Measurements from ENCODE around the gene PDIK1L. TPM values are rescaled to one million over a fixed set of nuclear protein-coding genes. Genes with fewer than 3 reads are reported as not detected.

PDIK1L gene
- total and polyA plus RNA-seq, 2 experiments from 2014 or later, result 2.6 to 16.8 TPM

- 39% methylated on average over 7 of the region's 7 CpGs for WGBS (ENCODE audit: low lambda C conversion rate, missing lambda C conversion rate)
- H3K4me1 ChIP-seq (ENCODE audit: insufficient read depth), result peaks cover 30% of the 10 kb centered on the region
These were observed 32.5 kb upstream of the PDIK1L start for GRCh38 chr1:26079178-26079563.

GRCh38 chr1:26079960-26080814, 31.4 kb upstream of the PDIK1L start:
- H3K27ac ChIP-seq, result peak overlapping the region; percentile 91
- WGBS (ENCODE audit: low lambda C conversion rate, missing lambda C conversion rate), result 60% methylated on average over 9 of the region's 9 CpGs
- H3K36me3 ChIP-seq (replicated peaks; ENCODE audit: insufficient read depth, low read depth), result no peaks in the 10 kb centered on the region

More at GRCh38 chr1:26079178-26079563, 32.5 kb upstream of the PDIK1L start:
- no peaks in the 10 kb centered on the region for H3K9me3 ChIP-seq (ENCODE audit: low read depth)
- no peaks in the 10 kb centered on the region for H3K27me3 ChIP-seq
- TF ChIP-seq CTCF (IDR thresholded peaks at IDR 0.05; ENCODE audit: poor library complexity) (no peak), EZH2phosphoT487 (IDR thresholded peaks at IDR 0.05; ENCODE audit: low read depth, severe bottlenecking, unreplicated experiment) (no peak), EZH2 (IDR thresholded peaks at IDR 0.05; ENCODE audit: borderline replicate concordance) (no peak)
- no peaks in the 10 kb centered on the region for H3K79me2 ChIP-seq
- no peaks in the 10 kb centered on the region for H3K36me3 ChIP-seq (replicated peaks; ENCODE audit: insufficient read depth, low read depth)
- peak overlapping the region; percentile 37 for H3K4me2 ChIP-seq
- H4K20me1 ChIP-seq (ENCODE audit: insufficient read depth, poor library complexity, severe bottlenecking), result no peaks in the 10 kb centered on the region
- H3K27ac ChIP-seq, result peak overlapping the region; percentile 91
- no peak overlapping the region for H3K4me3 ChIP-seq
- no peak for DNase-seq (ENCODE audit: low spot score)
- H3K9me2 ChIP-seq (replicated peaks; ENCODE audit: insufficient read depth), result no peaks in the 10 kb centered on the region
- H2AFZ ChIP-seq, result no peak overlapping the region

GRCh38 chr1:26081267-26082019, 30.2 kb upstream of the PDIK1L start:
- peaks cover 31% of the 10 kb centered on the region for H3K4me1 ChIP-seq (ENCODE audit: insufficient read depth)
- no peaks in the 10 kb centered on the region for H4K20me1 ChIP-seq (ENCODE audit: insufficient read depth, poor library complexity, severe bottlenecking)
- H3K9me2 ChIP-seq (replicated peaks; ENCODE audit: insufficient read depth), result no peaks in the 10 kb centered on the region
- no peak for DNase-seq (ENCODE audit: low spot score)
- H3K27me3 ChIP-seq, result no peaks in the 10 kb centered on the region
- TF ChIP-seq CTCF (IDR thresholded peaks at IDR 0.05; ENCODE audit: poor library complexity) (no peak), EZH2phosphoT487 (IDR thresholded peaks at IDR 0.05; ENCODE audit: low read depth, severe bottlenecking, unreplicated experiment) (no peak)
- no peak overlapping the region for H2AFZ ChIP-seq
- no peak overlapping the region for H3K4me3 ChIP-seq
- WGBS (ENCODE audit: low lambda C conversion rate, missing lambda C conversion rate), result 82% methylated on average over 7 of the region's 8 CpGs
- H3K27ac ChIP-seq, result no peak overlapping the region
- H3K9me3 ChIP-seq (ENCODE audit: low read depth), result no peaks in the 10 kb centered on the region
- no peaks in the 10 kb centered on the region for H3K79me2 ChIP-seq
- no peaks in the 10 kb centered on the region for H3K36me3 ChIP-seq (replicated peaks; ENCODE audit: insufficient read depth, low read depth)
- no peak overlapping the region for H3K4me2 ChIP-seq

More at GRCh38 chr1:26079960-26080814, 31.4 kb upstream of the PDIK1L start:
- no peaks in the 10 kb centered on the region for H4K20me1 ChIP-seq (ENCODE audit: insufficient read depth, poor library complexity, severe bottlenecking)
- TF ChIP-seq EZH2phosphoT487 (IDR thresholded peaks at IDR 0.05; ENCODE audit: low read depth, severe bottlenecking, unreplicated experiment), result no peak
- TF ChIP-seq CTCF (IDR thresholded peaks at IDR 0.05; ENCODE audit: poor library complexity), result no peak
- H3K4me1 ChIP-seq (ENCODE audit: insufficient read depth), result peaks cover 31% of the 10 kb centered on the region
- H3K27me3 ChIP-seq, result no peaks in the 10 kb centered on the region
- no peak for DNase-seq (ENCODE audit: low spot score)
- no peaks in the 10 kb centered on the region for H3K9me3 ChIP-seq (ENCODE audit: low read depth)
- no peak overlapping the region for H2AFZ ChIP-seq
- H3K79me2 ChIP-seq, result no peaks in the 10 kb centered on the region
- no peaks in the 10 kb centered on the region for H3K9me2 ChIP-seq (replicated peaks; ENCODE audit: insufficient read depth)
- no peak overlapping the region for H3K4me2 ChIP-seq
- no peak overlapping the region for H3K4me3 ChIP-seq
